Measurements from ENCODE around the gene PAQR6. TPM values are rescaled to one million over a fixed set of nuclear protein-coding genes. Genes with fewer than 3 reads are reported as not detected.

The PAQR6 gene
- total RNA-seq, 1 experiment from 2014 or later, result 15.8 TPM

DNA sequence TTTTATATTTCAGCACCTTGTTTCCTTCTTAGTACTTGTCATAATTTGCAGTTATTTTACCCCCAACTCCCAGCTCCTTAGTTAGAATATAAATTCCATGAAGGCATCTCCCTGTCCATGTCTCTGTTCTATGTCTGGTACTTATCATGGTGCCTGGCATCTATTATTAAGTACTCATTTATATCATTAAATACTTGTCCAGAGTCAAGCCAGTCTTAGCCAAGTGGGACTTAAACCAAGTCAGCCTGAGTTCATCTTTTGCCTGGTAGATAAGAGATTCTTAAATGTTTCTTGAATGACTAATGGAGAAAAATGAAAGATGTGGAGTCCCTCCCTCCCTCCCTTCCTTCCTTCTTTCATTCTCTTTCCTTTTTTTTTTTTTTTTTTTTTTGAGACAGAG lies 44.5 kb downstream of the PAQR6 start:
- H3K27me3 Mint-ChIP-seq (ENCODE audit: low read depth), result no peaks in the 10 kb centered on the region
- no peak overlapping the region for H4K8ac ChIP-seq (replicated peaks; ENCODE audit: insufficient read length, low read depth, low read length)
- no peaks in the 10 kb centered on the region for H3K9me3 Mint-ChIP-seq
- no peak overlapping the region for H3K56ac ChIP-seq (ENCODE audit: insufficient read length, low read depth, low read length)
- H3K4ac ChIP-seq (ENCODE audit: low read depth, low read length), result no peak overlapping the region
- H2BK12ac ChIP-seq (ENCODE audit: insufficient read length, low read depth, low read length), result no peak overlapping the region
- H3K18ac ChIP-seq (ENCODE audit: insufficient read length, low read depth, low read length), result no peak overlapping the region
- H4K20me1 ChIP-seq (ENCODE audit: control insufficient read depth, insufficient read depth, insufficient read length), result no peaks in the 10 kb centered on the region
- no peak for TF ChIP-seq CTCF (conservative IDR thresholded peaks at IDR 0.05)
- no peak overlapping the region for H3K4me2 ChIP-seq (ENCODE audit: insufficient read depth, insufficient read length, low read length)
- no peaks in the 10 kb centered on the region for H3K9me3 ChIP-seq (ENCODE audit: control insufficient read depth, low read depth, low read length)
- no peak overlapping the region for H3K9ac ChIP-seq (ENCODE audit: extremely low read depth, insufficient read length, low read length)
- H4K91ac ChIP-seq (ENCODE audit: insufficient read length, low read depth, low read length), result no peak overlapping the region
- H3K27ac Mint-ChIP-seq, result no peak overlapping the region
- no peak overlapping the region for H3T11ph ChIP-seq (ENCODE audit: low read length)
- H2BK15ac ChIP-seq (ENCODE audit: low read depth, low read length), result no peak overlapping the region
- H3K79me1 ChIP-seq (ENCODE audit: insufficient read depth, low read depth, low read length, poor library complexity, severe bottlenecking), result peaks cover 10% of the 10 kb centered on the region
- no peaks in the 10 kb centered on the region for H3K27me3 ChIP-seq (ENCODE audit: insufficient read depth, low read length)
- H3K4me3 Mint-ChIP-seq, result no peak overlapping the region
- H3K14ac ChIP-seq (ENCODE audit: insufficient read depth, low read length), result no peak overlapping the region
- H3K23me2 ChIP-seq (ENCODE audit: insufficient read length, low read depth, low read length, poor library complexity, severe bottlenecking), result no peaks in the 10 kb centered on the region
- H3K36me3 Mint-ChIP-seq (ENCODE audit: insufficient read depth in 1 of 3, low read depth in 3 of 3), result peaks cover 9 to 49% (median 21%) of the 10 kb centered on the region in 3 experiments; a peak in 6 of 7 replicates
- H3K27ac ChIP-seq (ENCODE audit: insufficient read length, low read depth, low read length), result no peak overlapping the region
- DNase-seq, result no peak
- H2BK120ac ChIP-seq (ENCODE audit: low read depth, low read length, poor library complexity, severe bottlenecking), result no peak overlapping the region
- H3K79me2 ChIP-seq (ENCODE audit: insufficient read depth, low read length), result no peaks in the 10 kb centered on the region; the same call in 1 of the 2 replicates
- no peak overlapping the region for H2AK5ac ChIP-seq (ENCODE audit: insufficient read length, low read length)
- H4K5ac ChIP-seq (ENCODE audit: insufficient read length, low read depth, low read length), result no peak overlapping the region
- no peaks in the 10 kb centered on the region; the same call in 1 of the 2 replicates for H3K4me1 ChIP-seq (ENCODE audit: insufficient read depth, low read length)
- no peak overlapping the region for H2AFZ ChIP-seq (ENCODE audit: low read length)
- H2BK20ac ChIP-seq (ENCODE audit: low read depth, low read length, poor library complexity, severe bottlenecking), result no peak overlapping the region
- H3K4me1 Mint-ChIP-seq, result peaks cover 8 to 11% of the 10 kb centered on the region in 2 experiments
- no peak overlapping the region for H2BK5ac ChIP-seq (ENCODE audit: insufficient read length, low read length)
- no peak overlapping the region for H3K23ac ChIP-seq (ENCODE audit: insufficient read length, low read depth, low read length)
